Upper lobe of left lung (tissue), 4 donors: ENCODE results near the gene CCDC47.

Experiments
- EP300 ChIP-seq, 4 donors: sonication (generic); formaldehyde crosslinking; IDR thresholded peaks; one replicate each; pipeline ENCODE4 v1.5.1; 2017; ENCODE audit warnings: antibody characterized with exemption in 4 of 4, control low read depth in 2 of 4
- POLR2A ChIP-seq, 4 donors: fragments of 450-650 bp; IDR thresholded peaks; one replicate each; pipeline ENCODE4 v1.5.1; 2016 to 2017; ENCODE audit warnings: antibody characterized with exemption in 4 of 4, mild to moderate bottlenecking in 2 of 4
- POLR2AphosphoS5 ChIP-seq, 2 donors: sonication (generic); formaldehyde crosslinking; IDR thresholded peaks; one replicate each; pipeline ENCODE4 v1.5.1; 2017; ENCODE audit warnings: antibody characterized with exemption in 2 of 2
- TF ChIP-seq, protein P1 (sequence below), 6 experiments: fragments of 450-650 bp in 4 of 6; fragments of 200-600 bp in 2 of 6; sonication (generic) in 2 of 6; IDR thresholded peaks; one replicate each; pipeline ENCODE4 v1.5.1; 2016 to 2019; ENCODE audit warnings: antibody characterized with exemption in 6 of 6

DNA sequence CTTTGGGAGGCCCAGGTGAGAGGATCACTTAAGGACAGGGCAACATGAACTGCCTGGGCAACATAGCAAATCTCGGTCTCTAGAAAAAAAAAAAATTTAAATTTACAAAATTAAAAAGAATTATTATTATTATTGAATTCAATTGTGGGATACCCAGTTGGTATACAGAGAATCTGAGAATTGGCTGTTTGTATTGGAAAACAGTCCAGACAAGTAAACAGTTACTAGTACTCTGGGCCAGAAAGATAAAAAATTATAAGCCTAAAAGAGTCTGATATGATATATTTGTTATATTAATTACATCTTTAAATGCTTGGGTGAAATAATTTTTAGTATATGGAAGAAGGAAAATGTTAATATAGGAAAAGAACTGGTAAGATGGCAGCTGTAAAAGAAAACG, 15.0 kb downstream of the CCDC47 start:
- no peak for TF ChIP-seq POLR2A (IDR thresholded peaks at IDR 0.05)
- TF ChIP-seq POLR2AphosphoS5 (IDR thresholded peaks at IDR 0.05) = no peak
- TF ChIP-seq, protein P1, sequence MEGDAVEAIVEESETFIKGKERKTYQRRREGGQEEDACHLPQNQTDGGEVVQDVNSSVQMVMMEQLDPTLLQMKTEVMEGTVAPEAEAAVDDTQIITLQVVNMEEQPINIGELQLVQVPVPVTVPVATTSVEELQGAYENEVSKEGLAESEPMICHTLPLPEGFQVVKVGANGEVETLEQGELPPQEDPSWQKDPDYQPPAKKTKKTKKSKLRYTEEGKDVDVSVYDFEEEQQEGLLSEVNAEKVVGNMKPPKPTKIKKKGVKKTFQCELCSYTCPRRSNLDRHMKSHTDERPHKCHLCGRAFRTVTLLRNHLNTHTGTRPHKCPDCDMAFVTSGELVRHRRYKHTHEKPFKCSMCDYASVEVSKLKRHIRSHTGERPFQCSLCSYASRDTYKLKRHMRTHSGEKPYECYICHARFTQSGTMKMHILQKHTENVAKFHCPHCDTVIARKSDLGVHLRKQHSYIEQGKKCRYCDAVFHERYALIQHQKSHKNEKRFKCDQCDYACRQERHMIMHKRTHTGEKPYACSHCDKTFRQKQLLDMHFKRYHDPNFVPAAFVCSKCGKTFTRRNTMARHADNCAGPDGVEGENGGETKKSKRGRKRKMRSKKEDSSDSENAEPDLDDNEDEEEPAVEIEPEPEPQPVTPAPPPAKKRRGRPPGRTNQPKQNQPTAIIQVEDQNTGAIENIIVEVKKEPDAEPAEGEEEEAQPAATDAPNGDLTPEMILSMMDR (IDR thresholded peaks at IDR 0.05) = no peak
- no peak for TF ChIP-seq EP300 (IDR thresholded peaks at IDR 0.05)
